Esophagus squamous epithelium (tissue), 4 donors: ENCODE results near the gene AHNAK.

Experiments
- CTCF ChIP-seq, 6 experiments: fragments of 450-650 bp in 4 of 6; fragments of 200-600 bp in 2 of 6; sonication (generic) in 2 of 6; IDR thresholded peaks; one replicate each; pipeline ENCODE4 v1.5.1; 2016 to 2019; ENCODE audit warnings: antibody characterized with exemption in 6 of 6, mild to moderate bottlenecking in 4 of 6, moderate library complexity in 4 of 6
- POLR2A ChIP-seq, 4 donors: fragments of 450-650 bp; IDR thresholded peaks; one replicate each; pipeline ENCODE4 v1.6.1; 2017; ENCODE audit warnings: antibody characterized with exemption in 4 of 4, mild to moderate bottlenecking in 4 of 4, moderate library complexity in 3 of 4

- TF ChIP-seq POLR2A (IDR thresholded peaks at IDR 0.05) (no peak), CTCF (IDR thresholded peaks at IDR 0.05) (no peak)
Measured at GRCh38 chr11:62494246-62494645, 52.4 kb downstream of the AHNAK start.
